Kidney (tissue), 14 donors: ENCODE results near the gene CYTH4. TPM values are rescaled to one million over a fixed set of nuclear protein-coding genes. Genes with fewer than 3 reads are reported as not detected.
"Not testable (repeated sequence)": the region's sequence is repeated elsewhere in the genome, so short reads cannot be mapped to it uniquely, and the experiment has no call there.

Experiments
- DNase-seq, 5 donors: peaks; one replicate each; pipeline ENCODE4 v3.0.0-alpha.2; 2013 to 2020
- FAIRE-seq: peaks from 2 replicates; lab custom pipeline; 2012; peaks lifted over from hg19 to GRCh38; lab: Jason Lieb, UNC
- H3K27ac ChIP-seq, 2 donors: one replicate each; pipeline ENCODE4 v1.7.0; 2013; ENCODE audit warnings: low read depth in 2 of 2, low read length in 2 of 2, inconsistent platforms in 1 of 2
- H3K27me3 ChIP-seq: one replicate; pipeline ENCODE4 v1.7.1; 2013; ENCODE audit warnings: low read length, inconsistent platforms; ENCODE audit not compliant: control insufficient read depth, insufficient read depth
- H3K36me3 ChIP-seq, 3 donors: one replicate each; pipeline versions ENCODE4 v1.7.0 to v1.7.1; 2013; ENCODE audit warnings: low read length in 3 of 3, control low read depth in 1 of 3, inconsistent platforms in 1 of 3; ENCODE audit not compliant: insufficient read depth in 3 of 3, control insufficient read depth in 2 of 3
- H3K4me1 ChIP-seq, 3 donors: one replicate each; pipeline versions ENCODE4 v1.7.0 to v1.7.1; 2013; ENCODE audit warnings: low read length in 3 of 3, inconsistent platforms in 1 of 3, low read depth in 1 of 3; ENCODE audit not compliant: control insufficient read depth in 2 of 3, insufficient read depth in 2 of 3
- H3K4me3 ChIP-seq, 3 donors: one replicate each; pipeline versions ENCODE4 v1.7.0 to v1.8.1; 2013; ENCODE audit warnings: low read length in 3 of 3, control low read depth in 1 of 3, inconsistent platforms in 1 of 3
- H3K9ac ChIP-seq, 3 donors: one replicate each; pipeline versions ENCODE4 v1.7.0 to v1.7.1; 2013; ENCODE audit warnings: low read length in 3 of 3, control low read depth in 1 of 3, inconsistent platforms in 1 of 3
- H3K9me3 ChIP-seq, 3 donors: one replicate each; pipeline versions ENCODE4 v1.7.0 to v1.7.1; 2013; ENCODE audit warnings: low read length in 3 of 3, control low read depth in 1 of 3, inconsistent platforms in 1 of 3; ENCODE audit not compliant: control insufficient read depth in 2 of 3, insufficient read depth in 1 of 3
- CTCF ChIP-seq: IDR thresholded peaks from 3 replicates; pipeline ENCODE4 v1.5.1; 2012; ENCODE audit warnings: mild to moderate bottlenecking, moderate library complexity, borderline replicate concordance; ENCODE audit not compliant: insufficient read depth; ENCODE audit errors: extremely low read depth
- intact Hi-C: fragments of 100-400 bp; cut with DNase I; formaldehyde crosslinking; loops from one replicate; pipeline ENCODE4 v1.11.1; 2022
- polyA plus RNA-seq: library from polyadenylated mRNA; stranded (reverse); fragments of 350-450 nt; fragmentation: Illumina TruSeq; extraction: RNeasy Lipid Tissue Mini Kit (QIAGEN cat#74804); gene quantifications from one replicate; pipeline ENCODE4 v1.2.3, GENCODE V29; 2014; ENCODE audit warnings: low read depth, low replicate concordance; ENCODE audit not compliant: insufficient read depth
- total RNA-seq: library from RNA; stranded (reverse); fragmentation: NEBNext Ultra II Directional; extraction: Animal tissue kit (Norgen Biotek cat#: 25700); gene quantifications from one replicate; pipeline ENCODE4 v1.2.1, GENCODE V29; 2021
- donor health status: control.
- donor health status: control.
- donor health status: control.
- donor health status: control.
- donor health status: control.
- donor health status: DM: yes; HTN: yes; CAD: no.
- donor health status: Normal renal cell carcinoma (clear cell type).

CYTH4 gene
- total and polyA plus RNA-seq, 2 donors from 2014 or later, result 1.9 to 30.2 TPM

DNA sequence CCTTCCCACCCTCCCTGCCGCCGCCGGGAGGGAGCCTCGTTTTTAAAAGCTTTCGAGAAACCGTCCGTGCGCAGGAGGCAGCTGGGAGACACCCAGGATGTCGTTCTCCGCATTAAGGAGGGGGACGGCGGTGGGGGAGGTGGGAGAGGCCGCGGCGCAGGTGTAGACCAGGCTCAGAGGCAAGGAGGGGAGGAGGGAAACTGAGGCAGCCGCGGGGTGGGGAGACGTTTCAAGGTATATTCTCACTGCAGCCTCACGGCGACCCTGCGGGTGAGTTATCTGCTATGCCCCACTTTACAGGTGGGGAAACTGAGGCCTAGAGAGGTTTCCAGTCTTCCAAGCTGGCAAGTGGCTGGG is 42.7 kb downstream of the CYTH4 start:
- no peak overlapping the region for H3K27ac ChIP-seq
- intact Hi-C loops, result no loop called here
- no peak overlapping the region for H3K4me3 ChIP-seq
- no peak overlapping the region for H3K9ac ChIP-seq
- no peak for TF ChIP-seq CTCF
- H3K27me3 ChIP-seq, result peaks cover 14% of the 10 kb centered on the region
- no peak for DNase-seq
- H3K4me1 ChIP-seq, result peaks cover 0 to 5% (median 0%) of the 10 kb centered on the region in 3 donors
- H3K9me3 ChIP-seq, result no peaks in the 10 kb centered on the region
- FAIRE-seq, result no peak
- H3K36me3 ChIP-seq, result no peaks in the 10 kb centered on the region

GRCh38 chr22:37326726-37327125 is 44.4 kb downstream of the CYTH4 start:
- H3K9me3 ChIP-seq, result no peaks in the 10 kb centered on the region
- H3K27me3 ChIP-seq, result peaks cover 14% of the 10 kb centered on the region
- DNase-seq (no peak), FAIRE-seq (no peak)
- peaks cover 0 to 9% (median 0%) of the 10 kb centered on the region in 3 donors for H3K4me1 ChIP-seq
- TF ChIP-seq CTCF, result no peak
- H3K27ac ChIP-seq, result no peak overlapping the region
- H3K9ac ChIP-seq, result no peak overlapping the region
- intact Hi-C loops, result no loop called here
- H3K4me3 ChIP-seq, result no peak overlapping the region
- no peaks in the 10 kb centered on the region for H3K36me3 ChIP-seq

- intact Hi-C loops, result no loop called here
- no peak for TF ChIP-seq CTCF
- peaks cover 17% of the 10 kb centered on the region for H3K27me3 ChIP-seq
- DNase-seq (no peak), FAIRE-seq (no peak)
- H3K4me3 ChIP-seq, result no peak overlapping the region
- H3K36me3 ChIP-seq, result no peaks in the 10 kb centered on the region
- H3K27ac ChIP-seq, result no peak overlapping the region
- no peaks in the 10 kb centered on the region for H3K9me3 ChIP-seq
- peaks cover 0 to 10% (median 7%) of the 10 kb centered on the region in 3 donors for H3K4me1 ChIP-seq
- H3K9ac ChIP-seq, result no peak overlapping the region
Observed at GRCh38 chr22:37328017-37328416, 45.7 kb downstream of the CYTH4 start.

GRCh38 chr22:37328538-37329237 is 46.4 kb downstream of the CYTH4 start:
- H3K4me3 ChIP-seq, DNase-seq, H3K9ac ChIP-seq, intact Hi-C loops, H3K27ac ChIP-seq, FAIRE-seq, H3K4me1 ChIP-seq, H3K36me3 ChIP-seq, H3K9me3 ChIP-seq: not testable (repeated sequence)
- H3K27me3 ChIP-seq, result peaks cover 18% of the 10 kb centered on the region
